Suprapubic skin (tissue), 4 donors: Measurements from ENCODE around the gene NCR1.

Source experiments
- CTCF ChIP-seq, 2 donors: fragments of 200-600 bp in 1 of 2; fragments of 450-650 bp in 1 of 2; sonication (generic) in 1 of 2; IDR thresholded peaks; one replicate each; pipeline ENCODE4 v1.5.1; 2016 to 2019; ENCODE audit warnings: antibody characterized with exemption in 2 of 2, mild to moderate bottlenecking in 1 of 2, moderate library complexity in 1 of 2
- POLR2A ChIP-seq, 2 donors: fragments of 450-650 bp; IDR thresholded peaks; one replicate each; pipeline ENCODE4 v1.6.1; 2017; ENCODE audit warnings: antibody characterized with exemption in 2 of 2, mild to moderate bottlenecking in 2 of 2, moderate library complexity in 2 of 2
- POLR2AphosphoS5 ChIP-seq, 3 donors: sonication (generic); formaldehyde crosslinking; IDR thresholded peaks; one replicate each; pipeline ENCODE4 v1.6.1; 2017; ENCODE audit warnings: antibody characterized with exemption in 3 of 3

- TF ChIP-seq CTCF (IDR thresholded peaks at IDR 0.05) (no peak), POLR2AphosphoS5 (IDR thresholded peaks at IDR 0.05) (no peak), POLR2A (IDR thresholded peaks at IDR 0.05) (no peak)
Measured at GRCh38 chr19:54902061-54902460, 3.9 kb upstream of the NCR1 start.
